Panc1 (cell line): Measurements from ENCODE around the gene SPTBN4. TPM values are rescaled to one million over a fixed set of nuclear protein-coding genes. Genes with fewer than 3 reads are reported as not detected.
"Not testable (repeated sequence)": the region's sequence is repeated elsewhere in the genome, so short reads cannot be mapped to it uniquely, and the experiment has no call there.

Experiments used
- ATAC-seq: fragments of 200-7000 bp; cut with Tn5 transposase; 2 replicates; pipeline ENCODE4 v1.9.1; 2020; ENCODE audit warnings: mild to moderate bottlenecking, moderate library complexity
- BruUV-seq: library from RNA; stranded (reverse); fragments of 400-500 nt; replicated peaks from 2 replicates; lab custom pipeline; 2021; lab: Mats Ljungman, UMichigan
- CTCF ChIA-PET: fragments of 300-600 bp; sonication (Branson Sonifier 250); formaldehyde crosslinking; loops from one replicate; lab custom pipeline; 2022; ENCODE audit warnings: antibody characterized with exemption; lab: Charles Lee
- POLR2A ChIA-PET: fragments of 300-600 bp; sonication (Branson Sonifier 250); formaldehyde crosslinking; loops from one replicate; lab custom pipeline; 2022; ENCODE audit warnings: antibody characterized with exemption; lab: Charles Lee
- DNase-seq: peaks from one replicate; pipeline ENCODE4 v3.0.0-alpha.2; 2010; ENCODE audit warnings: low read depth, low spot score
- H3K27ac ChIP-seq: 2 replicates; pipeline ENCODE4 v1.5.1; 2011; ENCODE audit warnings: mild to moderate bottlenecking, low read length, inconsistent platforms
- H3K27me3 ChIP-seq: fragments of 200-500 bp; sonication (Bioruptor generic); 2 replicates; pipeline ENCODE4 v1.6.0; 2014; ENCODE audit warnings: low read length, inconsistent platforms; ENCODE audit not compliant: control insufficient read depth, insufficient read depth
- H3K36me3 ChIP-seq: fragments of 200-500 bp; sonication (Bioruptor generic); 2 replicates; pipeline ENCODE4 v1.5.1; 2014; ENCODE audit warnings: inconsistent platforms, mild to moderate bottlenecking, low read length, moderate library complexity; ENCODE audit not compliant: control insufficient read depth, insufficient read depth
- H3K4me1 ChIP-seq: 2 replicates; pipeline ENCODE4 v1.5.1; 2011; ENCODE audit warnings: inconsistent platforms, mild to moderate bottlenecking, low read length, moderate library complexity; ENCODE audit not compliant: control insufficient read depth, insufficient read depth
- H3K4me3 ChIP-seq, 2 experiments: 2 replicates each; pipeline ENCODE4 v1.5.1; 2011 to 2012; ENCODE audit warnings: low read depth in 2 of 2, low read length in 2 of 2, mild to moderate bottlenecking in 2 of 2, inconsistent platforms in 1 of 2, moderate library complexity in 1 of 2
- H3K9me3 ChIP-seq: fragments of 200-500 bp; sonication (Bioruptor generic); 2 replicates; pipeline ENCODE4 v1.5.1; 2014; ENCODE audit warnings: low read depth, mild to moderate bottlenecking, inconsistent platforms, low read length, moderate library complexity; ENCODE audit not compliant: control insufficient read depth, insufficient read depth
- POLR2AphosphoS5 ChIP-seq: IDR thresholded peaks from 2 replicates; pipeline ENCODE4 v1.6.1; 2012; ENCODE audit warnings: mild to moderate bottlenecking, low read depth, low read length, moderate library complexity
- SIN3A ChIP-seq: IDR thresholded peaks from 2 replicates; pipeline ENCODE4 v1.6.1; 2012; ENCODE audit warnings: low read depth, mild to moderate bottlenecking, low read length, moderate library complexity, borderline replicate concordance; ENCODE audit not compliant: insufficient read depth
- TCF7L2 ChIP-seq: IDR thresholded peaks from 2 replicates; pipeline ENCODE4 v1.6.1; 2011; ENCODE audit warnings: mild to moderate bottlenecking, low read depth, low read length, inconsistent platforms
- in situ Hi-C: cut with HindIII; loops from 2 replicates; pipeline ENCODE4 v1.10.0; 2016; ENCODE audit warnings: low sequenced_read_pairs, low pct_unique_long_range_greater_than_20kb
- intact Hi-C: fragments of 100-400 bp; cut with micrococcal nuclease; formaldehyde crosslinking; loops from one replicate; pipeline ENCODE4 v1.10.0; 2022; ENCODE audit not compliant: unreplicated experiment
- total RNA-seq: library from RNA; stranded (reverse); gene quantifications from one replicate; pipeline ENCODE4 v1.2.1, GENCODE V29; 2021; ENCODE audit not compliant: unreplicated experiment
- TF ChIP-seq, protein P1 (sequence below), 2 experiments: IDR thresholded peaks; 2 replicates each; pipeline ENCODE4 v1.6.1; 2011 to 2012; ENCODE audit warnings: low read depth in 2 of 2, control low read depth in 1 of 2, low read length in 1 of 2, mild to moderate bottlenecking in 1 of 2, moderate library complexity in 1 of 2; ENCODE audit not compliant: insufficient read depth in 1 of 2
- TF ChIP-seq, protein P2 (sequence below): fragments of 450-650 bp; IDR thresholded peaks from 2 replicates; pipeline ENCODE4 v1.5.1; 2017; ENCODE audit warnings: mild to moderate bottlenecking

SPTBN4 gene
- total RNA-seq, 1 experiment from 2014 or later: 1.2 TPM

DNA sequence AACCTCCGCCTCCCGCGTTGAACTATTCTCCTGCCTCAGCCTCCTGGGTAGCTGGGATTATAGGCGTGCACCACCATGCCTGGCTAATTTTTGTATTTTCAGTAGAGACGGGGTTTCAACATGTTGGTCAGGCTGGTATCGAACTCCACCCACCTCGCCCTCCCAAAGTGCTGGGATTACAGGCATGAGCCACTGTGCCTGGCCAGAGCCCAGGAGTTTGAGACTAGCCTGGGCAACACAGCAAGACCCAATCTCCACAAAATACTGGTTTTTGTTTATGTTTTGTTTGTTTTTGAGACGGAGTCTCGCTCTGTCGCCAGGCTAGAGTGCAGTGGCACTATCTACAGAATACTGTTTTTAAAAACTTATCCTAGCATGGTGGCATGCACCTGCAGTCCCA, 36.6 kb upstream of the SPTBN4 start:
- H3K4me1 ChIP-seq, H3K9me3 ChIP-seq, H3K4me3 ChIP-seq, CTCF ChIA-PET, in situ Hi-C loops, BruUV-seq, intact Hi-C loops, H3K27ac ChIP-seq, H3K27me3 ChIP-seq, H3K36me3 ChIP-seq, ATAC-seq, DNase-seq: not testable (repeated sequence)
- POLR2A ChIA-PET: interaction anchor here (0.6 kb wide), 1 partner anchor 885 kb away, joined by 4 read pairs; no protein-coding TSS in a partner anchor

DNA sequence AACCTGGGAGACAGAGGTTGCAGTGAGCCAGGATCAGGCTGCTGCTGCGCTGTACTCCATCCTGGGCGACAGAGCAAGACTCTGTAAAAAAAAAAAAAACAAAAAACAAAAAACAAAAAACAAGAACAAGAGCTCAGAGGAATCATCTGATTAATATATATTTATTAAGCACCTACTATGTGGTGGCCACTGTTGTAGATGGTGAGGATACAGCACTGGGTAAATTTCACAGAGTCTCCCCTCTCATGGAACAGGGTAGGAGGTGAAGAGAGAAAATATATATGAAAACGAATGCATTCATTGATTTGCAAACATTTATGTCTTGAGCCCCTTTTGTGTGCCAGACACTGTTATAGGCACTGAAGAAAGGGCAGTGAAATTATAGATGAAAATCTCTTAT, 35.1 kb upstream of the SPTBN4 start:
- Histone ChIP-seq H3K36me3 (no peaks in the 10 kb centered on the region), H3K9me3 (no peaks in the 10 kb centered on the region), H3K4me3 (no peak overlapping the region), H3K4me1 (peaks cover 6% of the 10 kb centered on the region), H3K27me3 (no peaks in the 10 kb centered on the region), H3K27ac (0 out of 2 replicates have a peak overlapping the region, but pooled peaks have one; percentile 44)
- POLR2A ChIA-PET: interaction anchor here (0.6 kb wide), 1 partner anchor 134 kb away, joined by 5 read pairs; no protein-coding TSS in a partner anchor
- TF ChIP-seq, protein P1, sequence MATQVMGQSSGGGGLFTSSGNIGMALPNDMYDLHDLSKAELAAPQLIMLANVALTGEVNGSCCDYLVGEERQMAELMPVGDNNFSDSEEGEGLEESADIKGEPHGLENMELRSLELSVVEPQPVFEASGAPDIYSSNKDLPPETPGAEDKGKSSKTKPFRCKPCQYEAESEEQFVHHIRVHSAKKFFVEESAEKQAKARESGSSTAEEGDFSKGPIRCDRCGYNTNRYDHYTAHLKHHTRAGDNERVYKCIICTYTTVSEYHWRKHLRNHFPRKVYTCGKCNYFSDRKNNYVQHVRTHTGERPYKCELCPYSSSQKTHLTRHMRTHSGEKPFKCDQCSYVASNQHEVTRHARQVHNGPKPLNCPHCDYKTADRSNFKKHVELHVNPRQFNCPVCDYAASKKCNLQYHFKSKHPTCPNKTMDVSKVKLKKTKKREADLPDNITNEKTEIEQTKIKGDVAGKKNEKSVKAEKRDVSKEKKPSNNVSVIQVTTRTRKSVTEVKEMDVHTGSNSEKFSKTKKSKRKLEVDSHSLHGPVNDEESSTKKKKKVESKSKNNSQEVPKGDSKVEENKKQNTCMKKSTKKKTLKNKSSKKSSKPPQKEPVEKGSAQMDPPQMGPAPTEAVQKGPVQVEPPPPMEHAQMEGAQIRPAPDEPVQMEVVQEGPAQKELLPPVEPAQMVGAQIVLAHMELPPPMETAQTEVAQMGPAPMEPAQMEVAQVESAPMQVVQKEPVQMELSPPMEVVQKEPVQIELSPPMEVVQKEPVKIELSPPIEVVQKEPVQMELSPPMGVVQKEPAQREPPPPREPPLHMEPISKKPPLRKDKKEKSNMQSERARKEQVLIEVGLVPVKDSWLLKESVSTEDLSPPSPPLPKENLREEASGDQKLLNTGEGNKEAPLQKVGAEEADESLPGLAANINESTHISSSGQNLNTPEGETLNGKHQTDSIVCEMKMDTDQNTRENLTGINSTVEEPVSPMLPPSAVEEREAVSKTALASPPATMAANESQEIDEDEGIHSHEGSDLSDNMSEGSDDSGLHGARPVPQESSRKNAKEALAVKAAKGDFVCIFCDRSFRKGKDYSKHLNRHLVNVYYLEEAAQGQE (IDR thresholded peaks at IDR 0.05; ENCODE audit: insufficient read depth in 1 of 2, low read depth in 2 of 2, low read length in 1 of 2): no peak
- TF ChIP-seq POLR2AphosphoS5: no peak
- TF ChIP-seq SIN3A: no peak
- no peak for TF ChIP-seq TCF7L2
- TF ChIP-seq, protein P2, sequence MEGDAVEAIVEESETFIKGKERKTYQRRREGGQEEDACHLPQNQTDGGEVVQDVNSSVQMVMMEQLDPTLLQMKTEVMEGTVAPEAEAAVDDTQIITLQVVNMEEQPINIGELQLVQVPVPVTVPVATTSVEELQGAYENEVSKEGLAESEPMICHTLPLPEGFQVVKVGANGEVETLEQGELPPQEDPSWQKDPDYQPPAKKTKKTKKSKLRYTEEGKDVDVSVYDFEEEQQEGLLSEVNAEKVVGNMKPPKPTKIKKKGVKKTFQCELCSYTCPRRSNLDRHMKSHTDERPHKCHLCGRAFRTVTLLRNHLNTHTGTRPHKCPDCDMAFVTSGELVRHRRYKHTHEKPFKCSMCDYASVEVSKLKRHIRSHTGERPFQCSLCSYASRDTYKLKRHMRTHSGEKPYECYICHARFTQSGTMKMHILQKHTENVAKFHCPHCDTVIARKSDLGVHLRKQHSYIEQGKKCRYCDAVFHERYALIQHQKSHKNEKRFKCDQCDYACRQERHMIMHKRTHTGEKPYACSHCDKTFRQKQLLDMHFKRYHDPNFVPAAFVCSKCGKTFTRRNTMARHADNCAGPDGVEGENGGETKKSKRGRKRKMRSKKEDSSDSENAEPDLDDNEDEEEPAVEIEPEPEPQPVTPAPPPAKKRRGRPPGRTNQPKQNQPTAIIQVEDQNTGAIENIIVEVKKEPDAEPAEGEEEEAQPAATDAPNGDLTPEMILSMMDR: no peak
- no peak for DNase-seq
- intact Hi-C loops: no loop called here
- BruUV-seq: no TSS peak
- no peak for ATAC-seq
- in situ Hi-C loops: no loop called here
- CTCF ChIA-PET: no interaction called here

DNA sequence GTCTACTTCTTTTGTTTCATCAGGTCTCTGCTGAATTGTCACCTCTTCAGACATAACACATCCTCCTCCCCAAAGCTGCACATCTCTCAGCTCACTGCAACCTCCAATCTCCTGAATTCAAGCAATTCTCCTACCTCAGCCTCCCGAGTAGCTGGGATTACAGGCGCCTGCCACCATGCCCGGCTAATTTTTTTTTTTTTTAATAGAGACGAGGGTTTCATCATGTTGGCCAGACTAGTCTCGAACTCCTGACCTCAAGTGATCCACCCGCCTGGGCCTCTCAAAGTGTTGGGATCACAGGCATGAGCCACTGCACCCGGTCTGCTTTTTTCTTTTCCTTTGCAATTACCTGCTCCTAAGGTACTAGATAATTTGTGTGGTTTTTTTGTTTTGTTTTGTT, 34.0 kb upstream of the SPTBN4 start:
- in situ Hi-C loops, H3K27me3 ChIP-seq, BruUV-seq, ATAC-seq, H3K4me1 ChIP-seq, intact Hi-C loops, DNase-seq, H3K36me3 ChIP-seq, H3K9me3 ChIP-seq: not testable (repeated sequence)
- H3K4me3 ChIP-seq: peak overlapping the region; percentile 47 to 67
- ChIA-PET CTCF (interaction anchor here (0.6 to 0.7 kb wide), 2 partner anchors 29 to 33 kb away, joined by 5 to 7 read pairs; partner anchors contain the start of gene BLVRB), POLR2A (interaction anchor here (0.6 kb wide), 1 partner anchor 293 kb away, joined by 10 read pairs; no protein-coding TSS in a partner anchor)
- peak overlapping the region; percentile 97 for H3K27ac ChIP-seq
